Stimulated activated CD4-positive, alpha-beta T cell treated with anti-CD3 and anti-CD28 coated beads, Interleukin-12 subunit alpha, Interleukin-12 subunit beta, amount 100 ng/mL, for 4 hours (primary cell): ENCODE measurements around the gene CHST14.

Experiments
- DNase-seq: peaks from one replicate; pipeline ENCODE4 v3.0.0-alpha.2; 2020

The CHST14 gene

DNA sequence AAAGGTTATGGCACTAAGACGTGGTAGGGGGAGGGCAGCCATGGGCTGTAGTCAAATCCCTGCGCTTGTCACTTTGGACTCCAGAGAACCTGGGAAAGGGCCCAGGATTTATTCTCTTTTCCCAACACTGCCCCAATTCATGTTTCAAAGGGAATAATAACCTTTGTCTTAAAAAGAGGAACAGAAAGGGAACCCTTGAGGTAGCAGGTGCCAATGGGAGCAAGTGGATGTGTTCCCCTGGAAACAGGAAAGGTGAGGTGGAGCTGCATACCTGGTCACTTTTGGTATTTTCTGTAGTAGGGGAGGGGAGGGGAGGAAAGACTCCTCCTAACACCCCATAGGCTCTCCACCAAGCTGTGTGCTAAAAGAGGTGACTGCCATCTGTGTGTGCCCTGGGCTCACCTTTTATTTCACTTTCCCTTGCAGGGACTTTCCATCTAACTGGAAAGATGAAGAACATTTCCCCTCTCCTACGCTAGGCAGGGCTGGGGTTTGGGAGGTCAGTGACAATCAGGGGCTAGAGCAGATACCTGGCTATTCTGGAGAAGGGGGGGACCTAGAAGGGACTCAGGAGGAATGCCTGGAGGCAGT is 6.1 kb upstream of the CHST14 start:
- no peak for DNase-seq

DNA sequence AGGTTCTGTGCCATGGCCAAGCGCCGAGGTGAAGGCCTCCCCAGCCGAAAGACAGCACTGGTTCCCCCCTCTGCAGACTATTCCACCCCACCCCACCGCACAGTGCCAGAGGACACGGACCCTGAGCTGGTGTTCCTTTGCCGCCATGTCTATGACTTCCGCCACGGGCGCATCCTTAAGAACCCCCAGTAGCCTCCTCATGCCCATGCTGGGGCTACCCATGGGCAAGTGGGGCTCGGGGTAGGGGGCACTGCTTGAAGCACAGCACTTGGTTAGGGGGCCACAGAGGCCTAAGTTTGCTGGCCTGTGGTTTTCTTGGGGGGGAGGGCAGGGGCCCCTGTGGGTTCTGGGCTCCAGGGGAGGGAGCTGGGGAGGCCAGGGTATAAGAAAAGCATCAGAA is 4.8 kb upstream of the CHST14 start:
- DNase-seq, result no peak

DNA sequence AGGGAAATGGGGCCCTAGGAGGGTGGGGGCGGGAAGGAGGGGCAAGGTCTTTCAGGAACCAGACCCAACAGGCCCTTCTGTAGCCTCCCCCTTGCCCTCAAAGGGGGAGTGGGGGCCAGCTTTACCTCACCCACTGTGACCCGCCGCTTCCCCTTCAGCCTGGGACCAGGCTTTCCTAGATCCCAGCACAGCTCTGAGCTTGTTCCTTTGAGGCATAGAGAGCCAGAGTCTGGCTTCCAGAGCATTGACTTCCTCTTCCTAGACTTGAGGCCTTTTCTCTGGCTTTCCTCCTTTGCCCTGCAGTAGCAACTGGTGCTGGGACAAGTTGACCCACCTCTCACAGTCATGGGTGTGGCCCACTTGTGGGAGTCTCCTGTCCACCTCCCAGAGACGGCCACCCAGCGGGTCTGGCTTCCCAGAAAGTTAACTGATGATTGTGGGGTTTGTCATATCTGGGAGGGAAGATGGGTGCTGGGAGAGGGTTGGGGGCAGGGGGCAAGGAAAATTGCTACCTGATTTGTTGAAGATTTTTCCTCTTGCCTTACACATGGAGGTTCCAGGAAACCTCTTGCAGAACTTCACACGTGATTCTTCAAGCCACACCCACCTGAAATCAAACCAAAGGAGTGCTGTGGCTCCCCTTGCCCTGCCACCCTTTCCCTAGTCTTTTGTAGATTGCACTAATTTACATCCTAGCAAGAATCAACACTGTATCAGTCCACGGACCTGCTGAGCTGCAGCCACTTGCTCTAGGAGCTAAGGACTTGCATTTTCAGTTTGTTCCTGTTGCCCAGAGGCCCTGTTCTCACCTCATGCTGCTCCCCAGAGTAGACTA is 4.1 kb upstream of the CHST14 start:
- DNase-seq, result no peak

DNA sequence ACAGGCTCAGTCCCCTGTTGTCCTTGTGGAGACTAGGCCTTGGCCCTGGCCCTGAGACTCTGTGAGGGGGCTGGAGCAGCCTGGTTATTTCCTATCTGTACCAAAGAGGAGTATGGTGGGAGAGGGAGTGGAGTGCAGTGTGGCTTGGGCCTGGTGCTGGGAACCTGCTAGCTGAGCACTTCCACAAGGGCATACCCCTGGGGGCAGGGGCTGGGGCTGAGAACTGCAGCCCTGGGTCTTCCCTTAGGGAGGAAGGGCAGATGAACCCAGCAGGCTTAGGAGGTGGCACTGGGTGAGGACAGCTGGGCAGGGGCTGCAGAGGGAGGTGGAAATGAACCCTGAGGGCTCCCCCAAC is 3.5 kb upstream of the CHST14 start:
- no peak for DNase-seq

DNA sequence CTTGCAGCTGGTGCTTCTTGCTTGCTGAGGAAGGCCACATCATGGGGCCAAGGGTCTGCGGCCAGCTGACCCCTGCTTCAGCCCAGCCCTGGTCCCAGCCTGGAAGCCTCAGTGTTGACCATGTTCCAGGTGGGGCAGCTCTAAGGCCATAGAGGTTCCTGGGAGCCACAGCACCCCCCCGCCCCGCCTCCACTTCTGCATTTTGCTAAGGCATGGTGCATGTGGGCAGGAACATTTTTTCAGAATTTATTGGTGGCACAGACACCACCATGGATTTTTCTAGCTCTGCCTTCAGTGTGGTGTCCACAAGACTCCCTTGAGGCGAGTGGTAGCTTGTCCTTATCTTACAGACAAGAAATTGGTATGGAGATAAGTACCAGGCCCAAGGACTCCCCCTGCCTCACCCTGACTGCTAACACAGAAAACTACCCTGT is 1.9 kb upstream of the CHST14 start:
- no peak for DNase-seq

DNA sequence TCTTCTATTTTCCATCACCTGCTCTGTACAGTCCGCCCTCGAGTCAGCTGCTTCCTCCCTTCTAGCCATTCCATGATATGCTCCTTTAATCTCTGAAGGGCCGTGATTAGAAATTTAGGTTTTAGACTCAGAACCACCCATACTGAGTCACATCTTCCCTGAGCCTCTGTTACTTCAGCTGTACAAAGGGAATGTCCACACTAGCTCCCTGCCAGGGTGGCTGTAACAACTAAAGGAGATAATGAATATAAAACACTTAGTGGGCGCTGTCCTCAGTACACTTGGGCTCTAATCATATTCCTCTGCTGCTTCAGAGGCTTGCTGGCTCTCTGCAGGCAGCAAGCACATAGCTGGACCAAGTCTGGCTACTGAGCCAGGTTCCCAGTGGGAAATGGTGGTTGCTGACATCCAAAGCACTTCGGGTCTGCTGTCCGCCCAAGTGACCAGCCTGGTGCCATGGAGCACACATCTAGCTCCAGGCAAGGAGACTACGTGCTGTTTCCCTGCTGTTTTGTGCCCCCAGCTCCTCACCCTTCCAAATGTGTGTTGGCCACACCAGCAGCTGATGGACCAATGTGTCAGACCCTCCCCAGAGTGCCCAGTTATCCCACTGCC is 901 bp upstream of the CHST14 start:
- no peak for DNase-seq

DNA sequence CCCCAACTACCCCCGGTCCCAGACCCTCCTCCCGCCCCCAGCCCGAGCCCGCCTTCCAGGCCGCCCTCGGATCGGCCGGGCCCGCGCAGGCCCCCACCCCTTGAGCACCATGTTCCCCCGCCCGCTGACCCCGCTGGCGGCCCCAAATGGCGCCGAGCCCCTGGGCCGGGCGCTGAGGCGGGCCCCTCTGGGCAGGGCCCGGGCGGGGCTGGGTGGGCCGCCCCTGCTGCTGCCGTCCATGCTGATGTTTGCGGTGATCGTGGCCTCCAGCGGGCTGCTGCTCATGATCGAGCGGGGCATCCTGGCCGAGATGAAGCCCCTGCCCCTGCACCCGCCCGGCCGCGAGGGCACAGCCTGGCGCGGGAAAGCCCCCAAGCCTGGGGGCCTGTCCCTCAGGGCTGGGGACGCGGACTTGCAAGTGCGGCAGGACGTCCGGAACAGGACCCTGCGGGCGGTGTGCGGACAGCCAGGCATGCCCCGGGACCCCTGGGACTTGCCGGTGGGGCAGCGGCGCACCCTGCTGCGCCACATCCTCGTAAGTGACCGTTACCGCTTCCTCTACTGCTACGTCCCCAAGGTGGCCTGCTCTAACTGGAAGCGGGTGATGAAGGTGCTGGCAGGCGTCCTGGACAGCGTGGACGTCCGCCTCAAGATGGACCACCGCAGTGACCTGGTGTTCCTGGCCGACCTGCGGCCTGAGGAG is 472 bp downstream of the CHST14 start:
- DNase-seq, result no peak

DNA sequence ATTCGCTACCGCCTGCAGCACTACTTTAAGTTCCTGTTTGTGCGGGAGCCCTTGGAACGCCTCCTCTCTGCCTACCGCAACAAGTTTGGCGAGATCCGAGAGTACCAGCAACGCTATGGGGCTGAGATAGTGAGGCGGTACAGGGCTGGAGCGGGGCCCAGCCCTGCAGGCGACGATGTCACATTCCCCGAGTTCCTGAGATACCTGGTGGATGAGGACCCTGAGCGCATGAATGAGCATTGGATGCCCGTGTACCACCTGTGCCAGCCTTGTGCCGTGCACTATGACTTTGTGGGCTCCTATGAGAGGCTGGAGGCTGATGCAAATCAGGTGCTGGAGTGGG is 995 bp downstream of the CHST14 start:
- peak; percentile 12 for DNase-seq

DNA sequence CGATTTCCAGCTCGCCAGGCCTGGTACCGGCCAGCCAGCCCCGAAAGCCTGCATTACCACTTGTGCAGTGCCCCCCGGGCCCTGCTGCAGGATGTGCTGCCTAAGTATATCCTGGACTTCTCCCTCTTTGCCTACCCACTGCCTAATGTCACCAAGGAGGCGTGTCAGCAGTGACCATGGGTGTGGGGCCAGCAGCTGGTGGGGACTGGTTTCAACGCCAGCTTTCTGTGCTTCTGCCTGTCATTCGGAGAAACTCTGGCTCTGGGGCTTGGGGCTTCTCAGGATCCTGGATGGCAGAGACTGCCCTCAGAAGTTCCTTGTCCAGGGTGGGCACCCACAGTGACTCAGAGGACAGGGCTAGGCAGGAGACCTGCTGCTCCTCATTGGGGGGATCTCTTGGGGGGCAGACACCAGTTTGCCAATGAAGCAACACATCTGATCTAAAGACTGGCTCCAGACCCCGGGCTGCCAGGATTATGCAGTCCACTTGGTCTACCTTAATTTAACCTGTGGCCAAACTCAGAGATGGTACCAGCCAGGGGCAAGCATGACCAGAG is 1.5 kb downstream of the CHST14 start:
- no peak for DNase-seq

DNA sequence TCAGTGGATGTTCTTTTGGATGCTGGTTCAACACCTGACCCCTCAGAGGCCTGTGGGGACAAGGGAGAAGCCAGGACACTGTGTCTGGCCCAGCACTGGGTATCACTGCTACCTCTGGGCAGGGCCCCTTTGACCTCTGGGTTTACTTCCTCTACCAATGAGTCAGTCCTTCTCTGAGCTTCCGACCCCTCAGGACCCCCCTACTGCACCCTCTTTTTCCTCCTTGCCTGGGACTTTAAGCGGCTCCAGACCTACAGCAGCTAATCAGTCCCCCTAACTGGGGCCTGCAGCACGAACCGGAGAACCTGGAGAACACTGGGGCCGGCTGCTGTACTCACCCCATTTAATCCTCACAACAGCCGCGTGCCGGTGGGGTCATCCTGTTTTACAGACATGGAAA is 3.8 kb downstream of the CHST14 start:
- DNase-seq, result no peak

DNA sequence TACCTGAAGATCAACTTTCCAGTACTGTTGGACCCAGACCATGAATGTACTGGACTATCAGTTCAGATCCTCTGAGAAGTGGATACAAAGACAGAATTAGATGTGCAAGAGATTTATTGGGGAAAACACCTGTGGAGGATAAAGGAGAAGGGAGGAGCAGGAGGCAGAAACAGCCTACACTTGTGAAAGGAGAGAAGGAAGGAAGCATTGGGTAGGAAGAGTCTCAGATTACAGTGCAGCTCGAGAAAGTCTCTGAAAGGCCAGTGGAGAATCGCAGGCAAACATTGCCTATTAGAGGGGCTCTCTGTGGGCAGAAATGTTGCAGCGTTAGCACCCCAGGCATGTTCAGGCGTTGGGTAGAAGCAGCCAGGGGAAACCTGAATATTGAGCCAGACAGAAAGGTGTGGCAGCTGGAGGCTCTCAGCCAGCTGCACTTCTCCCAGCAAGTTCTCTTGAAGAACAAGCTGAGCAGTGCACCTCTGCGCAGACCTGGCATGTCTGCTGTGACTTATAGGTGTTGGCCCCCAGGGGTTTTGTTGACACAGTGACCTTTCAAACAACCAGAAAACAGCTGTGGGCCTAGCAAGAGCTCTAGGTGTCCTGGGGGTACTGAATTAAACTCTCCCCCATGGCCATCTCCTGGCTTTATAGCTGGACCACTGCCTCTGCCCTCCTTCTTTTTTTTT is 7.0 kb downstream of the CHST14 start:
- DNase-seq, result no peak

DNA sequence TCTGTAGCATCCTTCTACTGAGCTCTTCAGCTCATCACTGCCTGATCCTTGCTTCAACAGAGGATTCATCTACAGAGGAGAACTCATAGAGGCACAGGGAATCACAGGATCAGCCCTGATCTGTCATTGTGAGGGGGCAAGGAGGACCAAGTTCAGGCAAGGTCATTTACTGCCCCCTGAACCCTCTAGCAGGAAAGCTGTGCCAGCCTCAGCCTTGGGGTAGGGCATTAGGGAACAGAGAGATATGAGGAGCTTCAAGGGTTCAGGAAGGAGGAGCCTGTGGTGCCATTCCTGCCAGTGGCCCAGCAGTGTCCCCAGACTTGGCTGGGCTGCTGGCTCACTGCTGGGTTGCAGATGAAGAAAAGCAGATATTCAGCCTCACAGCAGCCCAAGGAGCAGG is 8.2 kb downstream of the CHST14 start:
- no peak for DNase-seq

DNA sequence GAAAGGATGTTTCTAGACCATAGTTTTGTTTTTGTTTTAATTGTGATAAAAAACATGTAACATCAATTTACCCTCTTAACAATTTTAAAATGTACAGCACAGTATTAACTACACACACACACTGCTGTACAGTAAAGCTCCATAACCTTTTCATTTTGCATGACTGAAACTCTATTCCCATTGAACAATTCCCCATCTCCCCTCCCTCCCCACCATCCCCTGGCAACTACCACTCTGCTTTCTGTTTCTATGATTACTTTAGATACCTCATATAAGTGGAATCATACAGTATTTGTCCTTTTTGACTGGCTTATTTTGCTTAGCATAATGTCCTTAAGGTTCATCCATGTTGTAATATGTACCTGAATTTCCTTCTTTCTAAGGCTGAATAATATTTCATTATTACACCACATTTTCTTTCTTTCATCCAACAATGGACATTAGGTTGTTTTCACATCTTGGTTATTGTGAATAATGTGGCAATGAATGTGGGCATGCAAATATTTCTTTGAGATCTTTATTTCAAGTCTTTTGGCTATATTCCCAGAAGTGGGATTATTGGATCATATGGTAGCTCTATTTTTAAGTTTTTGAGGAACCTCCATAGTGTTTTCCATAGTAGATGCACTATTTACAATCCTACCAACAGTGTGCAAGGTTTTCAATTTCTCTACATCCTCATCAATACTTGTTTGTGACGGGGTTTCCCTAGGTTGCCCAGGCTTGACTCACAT is 10.7 kb downstream of the CHST14 start:
- no peak for DNase-seq

DNA sequence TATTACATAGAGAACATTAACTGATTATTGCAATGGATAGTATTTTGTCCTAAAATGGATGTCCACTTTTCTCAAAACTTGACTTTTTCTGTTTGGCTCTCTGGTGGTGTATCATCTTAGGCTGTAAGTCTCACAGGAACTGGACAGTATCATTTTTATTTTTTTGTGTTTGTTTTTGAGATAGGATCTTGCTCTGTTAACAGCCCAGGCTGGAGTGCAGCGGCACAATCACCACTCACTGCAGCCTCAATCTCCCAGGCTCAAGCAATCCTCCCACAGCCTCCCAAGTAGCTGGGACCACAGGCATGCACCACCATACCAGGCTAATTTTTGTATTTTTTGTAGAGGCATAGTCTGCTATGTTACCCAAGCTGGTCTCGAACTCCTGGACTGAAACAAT is 13.1 kb downstream of the CHST14 start:
- no peak for DNase-seq

DNA sequence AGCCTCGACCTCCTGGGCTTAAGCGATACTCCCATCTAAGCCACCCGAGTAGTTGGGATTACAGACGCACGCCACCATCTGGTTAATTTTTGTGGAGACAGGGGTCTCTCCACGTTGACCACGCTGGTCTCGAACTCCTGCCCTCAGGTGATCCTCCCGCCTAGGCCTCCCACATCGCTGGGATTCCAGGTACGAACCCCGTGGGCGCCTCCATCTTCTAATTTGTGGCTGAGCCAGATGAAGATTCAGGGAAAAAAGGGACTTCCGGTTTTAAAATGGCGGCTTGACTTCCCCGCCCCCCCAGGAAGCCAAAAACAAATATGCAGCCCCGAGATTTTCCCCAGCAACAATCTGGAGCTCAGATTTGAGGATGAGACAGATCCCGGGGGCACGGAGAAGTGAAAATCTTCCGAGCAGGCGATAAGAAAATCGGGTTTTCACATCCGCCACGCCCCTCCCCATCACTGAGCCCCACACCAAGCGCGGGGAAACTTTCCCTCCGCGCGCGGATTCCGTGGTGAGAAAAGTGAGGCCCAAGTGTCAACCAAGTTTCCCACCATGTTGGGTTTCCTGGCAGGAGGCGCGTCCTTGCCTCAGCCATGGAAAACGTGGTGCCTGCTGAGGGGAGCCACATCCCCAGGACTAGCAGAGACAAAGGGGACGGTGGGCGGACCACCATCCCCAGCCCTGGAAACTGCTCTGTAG is 15.4 kb downstream of the CHST14 start:
- no peak for DNase-seq

DNA sequence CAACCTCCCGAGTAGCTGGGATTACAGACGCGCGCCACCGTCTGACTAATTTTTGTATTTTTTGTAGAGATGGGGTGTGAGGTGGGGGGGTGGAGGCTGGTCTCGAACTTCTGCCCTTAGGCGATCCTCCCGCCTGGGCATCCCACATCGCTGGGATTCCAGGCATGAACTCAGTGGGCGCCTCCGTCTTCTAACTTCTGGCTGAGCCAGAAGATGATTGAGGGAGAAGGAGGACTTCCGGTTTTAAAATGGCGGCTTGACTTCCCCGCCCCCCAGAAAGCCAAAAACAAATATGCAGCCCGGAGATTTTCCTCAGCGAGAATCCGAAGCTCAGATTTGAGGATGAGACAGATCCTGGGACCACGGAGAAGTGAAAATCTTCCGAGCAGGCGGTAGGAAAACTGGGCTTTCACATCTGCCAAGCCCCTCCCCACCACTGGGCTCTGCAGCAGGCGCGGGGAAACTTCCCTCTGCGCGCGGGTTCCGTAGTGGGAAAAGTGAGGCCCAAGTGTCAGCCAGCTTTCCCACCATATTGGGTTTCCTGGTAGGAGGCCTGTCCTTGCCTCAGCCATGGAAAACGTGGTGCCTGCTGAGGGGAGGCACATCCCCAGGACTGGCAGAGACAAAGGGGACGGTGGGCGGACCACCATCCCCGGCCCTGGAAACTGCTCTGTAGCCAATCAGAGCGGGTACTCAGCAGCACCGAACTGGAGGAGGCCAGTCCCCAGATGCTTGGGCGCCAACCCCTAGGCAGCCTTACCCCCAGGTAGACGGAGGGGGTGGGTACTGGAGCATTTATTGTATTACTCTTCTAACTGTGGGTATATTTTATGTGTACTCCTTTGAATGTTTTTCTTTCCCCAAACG is 17.3 kb downstream of the CHST14 start:
- DNase-seq, result no peak

DNA sequence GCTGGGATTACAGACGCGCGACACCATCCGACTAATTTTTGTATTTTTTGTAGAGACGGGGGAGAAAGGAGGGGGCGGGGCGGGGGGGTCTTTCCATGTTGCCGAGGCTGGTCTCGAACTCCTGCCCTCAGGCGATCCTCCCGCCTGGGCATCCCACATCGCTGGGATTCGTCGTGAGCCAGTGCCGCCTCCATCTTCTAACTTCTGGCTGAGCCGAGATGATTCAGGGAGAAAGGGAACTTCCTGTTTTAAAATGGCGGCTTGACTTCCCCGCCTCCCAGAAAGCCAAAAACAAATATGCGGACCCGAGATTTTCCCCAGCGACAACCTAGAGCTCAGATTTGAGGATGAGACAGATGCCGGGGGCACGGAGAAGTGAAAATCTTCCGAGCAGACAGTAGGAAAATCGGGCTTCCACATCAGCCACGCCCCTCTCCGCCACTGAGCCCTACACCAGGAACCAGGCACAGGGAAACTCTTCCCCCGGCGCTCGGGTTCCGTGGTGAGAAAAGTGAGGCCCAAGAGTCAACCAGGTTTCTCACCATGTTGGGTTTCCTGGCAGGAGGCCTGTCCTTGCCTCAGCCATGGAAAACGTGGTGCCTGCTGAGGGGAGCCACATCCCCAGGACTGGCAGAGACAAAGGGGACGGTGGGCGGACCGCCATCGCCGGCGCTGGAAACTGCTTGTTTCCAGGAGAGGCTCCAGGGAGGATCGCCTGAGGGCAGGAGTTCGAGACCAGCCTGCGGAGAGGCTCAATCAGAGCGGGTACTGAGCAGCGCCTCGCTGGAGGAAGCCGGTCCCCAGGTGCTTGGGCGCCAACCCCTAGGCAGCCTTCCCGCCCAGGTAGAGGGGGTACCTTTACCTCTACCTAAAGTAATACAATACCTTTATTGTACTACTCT is 18.7 kb downstream of the CHST14 start:
- DNase-seq, result no peak

DNA sequence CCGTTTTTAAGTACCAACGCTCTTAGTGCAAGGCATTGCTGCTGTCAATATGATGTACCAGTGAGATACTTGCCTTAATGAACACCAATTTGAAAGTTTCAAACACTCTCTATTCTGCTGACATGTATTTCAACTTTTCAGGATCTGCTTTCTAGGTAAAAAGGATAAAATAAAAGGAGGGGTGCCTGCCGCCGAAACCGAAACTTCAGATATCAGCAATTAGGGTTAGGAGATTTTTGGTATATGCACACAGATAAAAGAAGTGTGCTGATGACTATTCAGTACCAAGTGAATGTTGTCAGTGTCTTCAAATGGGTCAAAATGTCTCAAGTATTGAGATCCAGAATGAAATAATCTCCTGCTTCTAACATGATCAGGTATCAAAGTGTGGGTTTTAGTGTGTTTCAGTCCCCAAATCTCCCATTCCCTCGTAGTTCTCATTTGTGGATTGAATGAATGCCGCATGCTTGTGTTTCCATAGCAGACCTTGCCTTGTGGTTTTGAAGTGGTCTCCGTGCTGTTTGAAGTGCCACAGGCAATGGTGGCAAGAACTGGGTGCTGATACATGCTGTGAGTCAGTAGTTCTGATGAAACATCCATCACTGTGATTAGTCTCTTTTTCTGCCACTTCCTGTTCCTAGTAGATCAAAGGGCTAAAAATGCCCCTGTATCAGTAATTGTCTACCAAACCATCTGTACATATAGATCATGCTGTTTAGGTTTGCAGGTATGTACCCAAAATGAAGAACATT is 22.5 kb downstream of the CHST14 start:
- peak; percentile 37 for DNase-seq

DNA sequence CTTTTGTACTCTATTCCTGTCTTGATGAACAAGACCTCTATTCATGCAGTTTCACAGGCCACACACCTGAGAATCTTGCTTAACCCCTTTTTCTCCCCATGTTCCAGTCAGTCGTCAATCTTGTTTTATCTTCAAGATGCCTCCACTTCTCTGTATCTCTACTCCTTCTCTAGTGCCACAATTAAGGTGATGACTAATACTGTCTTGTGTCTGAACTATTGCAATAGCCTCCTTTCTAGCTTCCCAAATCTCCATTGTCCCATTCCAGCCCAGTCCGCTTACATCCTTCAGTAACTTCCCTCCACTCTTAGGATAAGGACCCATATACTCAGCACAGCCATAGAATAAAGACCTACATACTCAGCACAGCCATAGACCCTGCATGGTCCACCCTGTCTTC is 24.7 kb downstream of the CHST14 start:
- no peak for DNase-seq
